ENCODE data around the gene OR1D2. TPM values are rescaled to one million over a fixed set of nuclear protein-coding genes. Genes with fewer than 3 reads are reported as not detected.

The OR1D2 gene
- total RNA-seq, 4 donors from 2014 or later, result not detected

DNA sequence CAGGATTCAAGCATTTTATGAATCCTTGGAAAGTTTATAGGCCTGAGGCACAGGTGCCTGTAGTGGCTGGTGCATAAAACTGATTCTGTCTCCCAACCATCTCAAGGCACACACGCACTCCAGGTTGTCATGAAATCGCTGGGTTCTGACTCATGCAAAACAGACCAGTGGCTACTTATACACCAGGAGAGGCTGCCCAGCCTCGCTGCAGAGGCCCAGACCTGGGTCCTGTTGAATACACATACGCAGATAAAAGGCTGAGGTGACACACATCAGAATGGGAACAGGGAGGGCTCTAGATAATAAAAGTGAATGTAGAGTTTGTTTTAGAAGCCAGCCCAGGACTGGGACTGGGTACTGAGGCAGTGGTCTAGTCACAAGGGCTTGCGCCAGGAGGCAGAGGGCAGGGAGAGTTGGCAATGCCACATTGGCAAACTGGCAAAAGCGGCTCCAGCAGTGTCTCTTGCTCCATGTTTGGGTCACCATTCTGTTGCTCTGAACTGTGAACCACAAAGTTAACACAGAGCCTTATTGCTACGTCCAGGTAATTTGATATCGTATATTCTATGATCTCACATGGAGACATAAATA, 54.4 kb downstream of the OR1D2 start:
- no peaks in the 10 kb centered on the region for H3K27me3 ChIP-seq
- no peak for DNase-seq
- intact Hi-C loops (cut with DNase I; ENCODE audit: low total_unique reads), result no loop called here
- H3K27ac ChIP-seq, result no peak overlapping the region
- no peak overlapping the region for H3K4me3 ChIP-seq
- H3K9me3 ChIP-seq, result no peaks in the 10 kb centered on the region
- TF ChIP-seq, protein P1, sequence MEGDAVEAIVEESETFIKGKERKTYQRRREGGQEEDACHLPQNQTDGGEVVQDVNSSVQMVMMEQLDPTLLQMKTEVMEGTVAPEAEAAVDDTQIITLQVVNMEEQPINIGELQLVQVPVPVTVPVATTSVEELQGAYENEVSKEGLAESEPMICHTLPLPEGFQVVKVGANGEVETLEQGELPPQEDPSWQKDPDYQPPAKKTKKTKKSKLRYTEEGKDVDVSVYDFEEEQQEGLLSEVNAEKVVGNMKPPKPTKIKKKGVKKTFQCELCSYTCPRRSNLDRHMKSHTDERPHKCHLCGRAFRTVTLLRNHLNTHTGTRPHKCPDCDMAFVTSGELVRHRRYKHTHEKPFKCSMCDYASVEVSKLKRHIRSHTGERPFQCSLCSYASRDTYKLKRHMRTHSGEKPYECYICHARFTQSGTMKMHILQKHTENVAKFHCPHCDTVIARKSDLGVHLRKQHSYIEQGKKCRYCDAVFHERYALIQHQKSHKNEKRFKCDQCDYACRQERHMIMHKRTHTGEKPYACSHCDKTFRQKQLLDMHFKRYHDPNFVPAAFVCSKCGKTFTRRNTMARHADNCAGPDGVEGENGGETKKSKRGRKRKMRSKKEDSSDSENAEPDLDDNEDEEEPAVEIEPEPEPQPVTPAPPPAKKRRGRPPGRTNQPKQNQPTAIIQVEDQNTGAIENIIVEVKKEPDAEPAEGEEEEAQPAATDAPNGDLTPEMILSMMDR (IDR thresholded peaks at IDR 0.05), result no peak
- no peak for TF ChIP-seq POLR2A (IDR thresholded peaks at IDR 0.05)
- H3K4me1 ChIP-seq, result no peaks in the 10 kb centered on the region
- no peaks in the 10 kb centered on the region for H3K36me3 ChIP-seq

GRCh38 chr17:3048727-3049471, 55.3 kb downstream of the OR1D2 start:
- H3K27ac ChIP-seq, result peak overlapping the region; percentile 46 to 48
- no peaks in the 10 kb centered on the region for H3K4me1 ChIP-seq
- no peaks in the 10 kb centered on the region for H3K9me3 ChIP-seq
- intact Hi-C loops (cut with DNase I; ENCODE audit: low total_unique reads), result no loop called here
- TF ChIP-seq, protein P1 (IDR thresholded peaks at IDR 0.05), result peak; percentile 62 to 85 (median 72)
- peak in 1 of 2 donors; percentile 18 for TF ChIP-seq POLR2A (IDR thresholded peaks at IDR 0.05)
- DNase-seq, result peak; percentile 86 to 93
- H3K27me3 ChIP-seq, result no peaks in the 10 kb centered on the region
- H3K4me3 ChIP-seq, result peak overlapping the region; percentile 50 to 69
- no peaks in the 10 kb centered on the region for H3K36me3 ChIP-seq

- Histone ChIP-seq H3K36me3 (no peaks in the 10 kb centered on the region), H3K27me3 (no peaks in the 10 kb centered on the region), H3K9me3 (no peaks in the 10 kb centered on the region), H3K27ac (no peak overlapping the region), H3K4me3 (no peak overlapping the region), H3K4me1 (no peaks in the 10 kb centered on the region)
- no peak for DNase-seq
- no peak for TF ChIP-seq POLR2A (IDR thresholded peaks at IDR 0.05)
- TF ChIP-seq, protein P1 (IDR thresholded peaks at IDR 0.05), result no peak
- intact Hi-C loops (cut with DNase I; ENCODE audit: low total_unique reads), result no loop called here
Observed at GRCh38 chr17:3046753-3047152, 57.5 kb downstream of the OR1D2 start.

DNA sequence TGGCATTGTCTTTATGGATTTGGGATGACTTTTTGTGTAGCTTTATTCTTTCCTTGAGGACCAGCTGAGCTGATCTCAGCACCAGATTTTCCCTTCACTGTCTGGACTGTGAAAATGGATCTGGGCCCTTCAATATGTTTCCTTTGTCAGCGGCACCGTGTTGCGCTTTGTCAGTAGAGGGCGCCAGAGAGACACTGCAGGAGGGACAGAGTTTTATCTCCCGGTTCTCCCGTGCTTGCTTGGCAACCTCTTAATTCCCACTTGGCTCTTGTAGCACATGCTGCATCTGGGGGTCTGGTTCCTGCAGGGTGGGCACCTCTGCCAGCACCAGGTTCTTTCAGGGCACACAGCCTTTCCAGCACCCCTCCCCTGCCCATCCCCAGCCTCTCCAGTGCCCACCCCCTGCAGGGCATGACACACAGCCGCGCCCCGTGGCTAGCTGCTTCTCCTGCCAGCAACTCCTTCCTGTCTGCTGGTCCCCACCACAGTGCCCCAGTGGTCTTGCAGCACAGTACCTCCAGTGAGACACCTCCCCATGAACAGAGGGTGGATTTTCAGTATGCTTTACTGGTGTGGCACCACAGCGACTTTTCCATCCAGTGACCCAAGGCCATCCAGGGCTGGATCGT, 60.4 kb downstream of the OR1D2 start:
- Histone ChIP-seq H3K27me3 (no peaks in the 10 kb centered on the region), H3K4me1 (no peaks in the 10 kb centered on the region), H3K36me3 (no peaks in the 10 kb centered on the region), H3K9me3 (no peaks in the 10 kb centered on the region), H3K27ac (no peak overlapping the region), H3K4me3 (no peak overlapping the region)
- intact Hi-C loops (cut with DNase I; ENCODE audit: low total_unique reads), result no loop called here
- DNase-seq, result no peak
- TF ChIP-seq, protein P1 (IDR thresholded peaks at IDR 0.05), result no peak
- TF ChIP-seq POLR2A (IDR thresholded peaks at IDR 0.05), result no peak

DNA sequence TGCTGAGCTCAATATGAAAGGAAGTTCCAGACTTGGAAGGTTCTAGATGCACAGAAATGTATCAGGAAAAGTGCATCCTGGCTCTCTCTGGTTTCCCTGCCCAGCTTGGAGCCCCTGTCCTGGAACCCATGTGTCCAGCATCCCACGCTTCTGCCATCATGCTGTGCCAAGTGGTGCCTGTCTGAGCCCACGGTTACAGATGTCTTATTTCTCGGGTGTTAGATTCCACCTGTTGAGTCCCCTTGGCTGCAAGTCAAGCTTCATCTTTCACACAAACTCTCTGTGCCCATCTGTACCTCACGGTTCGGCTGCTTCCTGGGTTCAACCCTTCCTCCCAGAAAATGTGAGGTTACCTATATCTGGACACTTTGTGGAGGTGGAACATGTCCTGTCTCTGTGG, 63.3 kb downstream of the OR1D2 start:
- TF ChIP-seq, protein P1 (IDR thresholded peaks at IDR 0.05), result no peak
- no peak for TF ChIP-seq POLR2A (IDR thresholded peaks at IDR 0.05)
- intact Hi-C loops (cut with DNase I; ENCODE audit: low total_unique reads), result no loop called here
- DNase-seq, result no peak
- H3K36me3 ChIP-seq, result no peaks in the 10 kb centered on the region
- H3K4me1 ChIP-seq, result no peaks in the 10 kb centered on the region
- no peak overlapping the region for H3K27ac ChIP-seq
- no peaks in the 10 kb centered on the region for H3K27me3 ChIP-seq
- no peak overlapping the region for H3K4me3 ChIP-seq
- no peaks in the 10 kb centered on the region for H3K9me3 ChIP-seq

Measured in uterus (tissue), 4 donors.